ENCODE results near the gene ARRDC1. TPM values are rescaled to one million over a fixed set of nuclear protein-coding genes. Genes with fewer than 3 reads are reported as not detected.
"Not testable (repeated sequence)": the region's sequence is repeated elsewhere in the genome, so short reads cannot be mapped to it uniquely, and the experiment has no call there.

The ARRDC1 gene
- polyA plus RNA-seq, 3 donors from 2014 or later: 39.1 to 60.7 (median 57.3) TPM

DNA sequence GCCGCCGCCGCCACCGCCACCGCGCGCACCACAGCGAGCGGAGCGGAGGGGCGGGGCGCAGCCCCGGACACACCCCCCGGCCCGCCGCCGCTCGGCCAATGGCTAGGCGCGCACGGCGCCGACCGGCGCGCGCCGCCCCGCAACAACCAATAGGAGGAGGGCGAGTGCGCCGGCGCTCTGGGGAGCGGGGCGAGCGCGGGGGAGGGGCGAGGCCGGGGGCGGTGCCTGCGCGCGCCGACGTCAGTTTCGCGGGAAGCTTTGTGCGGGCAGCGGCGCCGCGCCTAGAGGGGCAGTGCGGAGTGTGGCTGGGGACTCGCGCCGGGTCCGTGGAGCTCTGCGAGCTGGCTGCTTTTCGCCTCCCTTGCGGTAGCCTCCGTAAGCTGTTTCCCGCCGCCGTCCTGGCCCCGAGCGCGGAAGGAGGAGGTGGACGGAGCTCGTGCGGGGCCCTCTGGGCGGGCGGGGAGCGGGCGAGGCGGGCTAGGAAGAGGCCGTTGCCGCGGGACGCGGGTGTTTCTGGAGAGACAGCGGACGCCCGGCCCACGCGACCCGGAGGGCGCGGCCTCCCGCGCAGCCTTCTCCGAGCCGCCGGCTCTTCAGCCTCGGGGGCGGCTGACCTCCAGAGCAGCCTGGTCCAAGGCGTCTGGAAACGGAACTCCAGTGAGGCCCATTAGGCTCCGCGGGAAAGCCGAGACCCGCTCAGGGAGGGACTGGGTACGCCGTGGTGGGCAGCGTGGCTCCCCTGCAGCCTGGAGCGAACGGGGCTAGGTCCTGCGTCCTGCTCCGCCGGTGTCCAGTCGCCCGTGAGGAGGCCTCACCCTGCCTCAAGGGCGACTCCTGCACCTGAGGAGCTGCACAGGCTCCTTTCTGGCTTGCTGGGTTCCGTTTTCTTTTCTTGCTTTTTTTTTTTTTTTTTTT lies 14.8 kb upstream of the ARRDC1 start, which contains the start of gene ZMYND19:
Gene ZMYND19, minus strand, starts transcription at position 44 of the 915 bp plus-strand sequence. CDS start 249 bp downstream, outside the sequence.
- Mint-ChIP-seq H3K27ac (peak within 1 kb of the TSS; percentile 90 to 97 (median 96)), H3K9me3 (no peaks in the 10 kb centered on the region)
- DNase-seq: peak; percentile 91 to 94 (median 93)

GRCh38 chr9:137592767-137593166 lies 12.7 kb upstream of the ARRDC1 start:
- H3K4me1 Mint-ChIP-seq: peaks cover 11% of the 10 kb centered on the region in 2 donors
- H3K9me3 Mint-ChIP-seq: no peaks in the 10 kb centered on the region
- no peak for DNase-seq
- no peak overlapping the region for H3K27ac Mint-ChIP-seq
- H3K4me3 Mint-ChIP-seq: peak overlapping the region in 4 of 5 donors; percentile 19 to 56 (median 42)
- peaks cover 0 to 13% (median 9%) of the 10 kb centered on the region in 3 donors for H3K27me3 Mint-ChIP-seq (ENCODE audit: low read depth in 3 of 3)
- H3K36me3 Mint-ChIP-seq: peaks cover 0 to 4% (median 3%) of the 10 kb centered on the region in 3 donors

More for the DNA sequence above, 14.8 kb upstream of the ARRDC1 start, which contains the start of gene ZMYND19:
- Mint-ChIP-seq H3K36me3 (peaks cover 0 to 12% (median 6%) of the 10 kb centered on the region in 3 donors), H3K4me3 (peak within 1 kb of the TSS; percentile 88 to 99 (median 97)), H3K4me1 (peaks cover 11% of the 10 kb centered on the region in 2 donors), H3K27me3 (ENCODE audit: low read depth in 3 of 3) (peaks cover 0 to 13% (median 9%) of the 10 kb centered on the region in 3 donors)

- peaks cover 0 to 13% (median 7%) of the 10 kb centered on the region in 3 donors for H3K27me3 Mint-ChIP-seq (ENCODE audit: low read depth in 3 of 3)
- H3K27ac Mint-ChIP-seq: no peak overlapping the region
- H3K9me3 Mint-ChIP-seq: no peaks in the 10 kb centered on the region
- no peak for DNase-seq
- peak overlapping the region in 4 of 5 donors; percentile 19 to 56 (median 42) for H3K4me3 Mint-ChIP-seq
- no peaks in the 10 kb centered on the region for H3K36me3 Mint-ChIP-seq
- peaks cover 8 to 11% of the 10 kb centered on the region in 2 donors for H3K4me1 Mint-ChIP-seq
Measured at GRCh38 chr9:137593176-137593575, 12.3 kb upstream of the ARRDC1 start.

- not testable (repeated sequence) for H3K4me3 Mint-ChIP-seq; H3K27me3 Mint-ChIP-seq (ENCODE audit: low read depth in 3 of 3); H3K27ac Mint-ChIP-seq; H3K36me3 Mint-ChIP-seq; DNase-seq; H3K9me3 Mint-ChIP-seq; H3K4me1 Mint-ChIP-seq
Measured at GRCh38 chr9:137596577-137596976, 8.9 kb upstream of the ARRDC1 start.

DNA sequence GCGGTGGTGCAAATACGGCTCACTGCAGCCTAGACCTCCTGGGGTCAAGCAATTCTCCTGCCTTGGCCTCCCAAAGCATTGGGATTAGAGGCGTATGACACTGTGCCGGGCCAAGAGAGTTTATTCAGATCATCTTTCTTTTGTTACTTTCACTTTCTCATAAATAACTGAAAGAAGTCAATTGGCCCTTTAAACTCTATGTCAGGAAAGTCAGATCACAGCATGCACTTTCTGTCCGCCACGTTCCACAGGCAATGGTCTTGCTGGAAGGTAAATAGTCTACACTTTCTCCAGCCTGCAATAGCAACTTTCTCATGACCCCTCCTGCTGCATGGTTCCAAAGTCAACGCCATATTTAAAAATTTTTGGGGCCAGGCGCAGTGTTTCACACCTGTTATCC lies 6.5 kb upstream of the ARRDC1 start:
- Mint-ChIP-seq H3K27me3 (ENCODE audit: low read depth in 3 of 3) (peaks cover 0 to 3% (median 2%) of the 10 kb centered on the region in 3 donors), H3K27ac (no peak overlapping the region), H3K9me3 (no peaks in the 10 kb centered on the region), H3K36me3 (no peaks in the 10 kb centered on the region), H3K4me3 (no peak overlapping the region), H3K4me1 (peaks cover 0 to 6% of the 10 kb centered on the region in 2 donors)
- no peak for DNase-seq

DNA sequence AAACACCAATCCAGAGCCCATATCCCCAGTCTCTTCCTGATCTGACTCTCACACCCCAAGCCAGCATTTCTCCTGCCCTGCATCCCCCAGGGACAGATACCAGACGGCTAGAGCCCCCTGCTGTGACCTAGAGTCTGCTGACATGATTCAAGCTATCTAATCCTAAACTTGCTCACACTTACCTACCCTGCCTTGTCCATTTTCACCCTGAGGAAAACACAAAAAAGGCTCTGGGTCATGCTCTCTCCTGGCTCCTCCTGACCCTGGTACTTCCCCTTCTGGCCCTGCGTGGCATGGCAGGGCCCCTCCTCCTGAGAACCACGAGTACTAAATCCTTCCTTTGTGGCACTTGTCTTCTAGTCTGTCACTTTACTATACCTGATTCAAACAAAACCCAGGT lies 2.8 kb upstream of the ARRDC1 start:
- Mint-ChIP-seq H3K4me3 (peak overlapping the region in 4 of 5 donors; percentile 8 to 61 (median 52)), H3K9me3 (no peaks in the 10 kb centered on the region), H3K27me3 (ENCODE audit: low read depth in 3 of 3) (peaks cover 0 to 2% (median 2%) of the 10 kb centered on the region in 3 donors), H3K36me3 (no peaks in the 10 kb centered on the region), H3K27ac (peak overlapping the region in 2 of 6 donors; percentile 29 to 78), H3K4me1 (peaks cover 14 to 20% of the 10 kb centered on the region in 2 donors)
- DNase-seq: no peak

GRCh38 chr9:137603879-137604278 lies 1.6 kb upstream of the ARRDC1 start:
- Mint-ChIP-seq H3K4me3 (peak overlapping the region; percentile 35 to 71 (median 57)), H3K36me3 (no peaks in the 10 kb centered on the region), H3K27ac (peak overlapping the region in 1 of 6 donors; percentile 40), H3K4me1 (peaks cover 21 to 23% of the 10 kb centered on the region in 2 donors), H3K9me3 (no peaks in the 10 kb centered on the region), H3K27me3 (ENCODE audit: low read depth in 3 of 3) (peaks cover 0 to 2% (median 2%) of the 10 kb centered on the region in 3 donors)
- DNase-seq: no peak

- DNase-seq: no peak
- peak overlapping the region in 1 of 6 donors; percentile 40 for H3K27ac Mint-ChIP-seq
- H3K36me3 Mint-ChIP-seq: no peaks in the 10 kb centered on the region
- H3K4me3 Mint-ChIP-seq: peak overlapping the region; percentile 35 to 71 (median 57)
- H3K27me3 Mint-ChIP-seq (ENCODE audit: low read depth in 3 of 3): peaks cover 0 to 2% (median 2%) of the 10 kb centered on the region in 3 donors
- peaks cover 21 to 24% of the 10 kb centered on the region in 2 donors for H3K4me1 Mint-ChIP-seq
- H3K9me3 Mint-ChIP-seq: no peaks in the 10 kb centered on the region
Measured at GRCh38 chr9:137604345-137605086, 970 bp upstream of the ARRDC1 start.

GRCh38 chr9:137606005-137606621 lies 627 bp downstream of the ARRDC1 start:
- Mint-ChIP-seq H3K9me3 (no peaks in the 10 kb centered on the region), H3K36me3 (no peaks in the 10 kb centered on the region), H3K27me3 (ENCODE audit: low read depth in 3 of 3) (peaks cover 0 to 2% (median 2%) of the 10 kb centered on the region in 3 donors), H3K4me3 (peak overlapping the region; percentile 75 to 86 (median 83)), H3K27ac (peak overlapping the region in 3 of 6 donors; percentile 56 to 75 (median 62)), H3K4me1 (peaks cover 21 to 24% of the 10 kb centered on the region in 2 donors)
- no peak for DNase-seq

DNA sequence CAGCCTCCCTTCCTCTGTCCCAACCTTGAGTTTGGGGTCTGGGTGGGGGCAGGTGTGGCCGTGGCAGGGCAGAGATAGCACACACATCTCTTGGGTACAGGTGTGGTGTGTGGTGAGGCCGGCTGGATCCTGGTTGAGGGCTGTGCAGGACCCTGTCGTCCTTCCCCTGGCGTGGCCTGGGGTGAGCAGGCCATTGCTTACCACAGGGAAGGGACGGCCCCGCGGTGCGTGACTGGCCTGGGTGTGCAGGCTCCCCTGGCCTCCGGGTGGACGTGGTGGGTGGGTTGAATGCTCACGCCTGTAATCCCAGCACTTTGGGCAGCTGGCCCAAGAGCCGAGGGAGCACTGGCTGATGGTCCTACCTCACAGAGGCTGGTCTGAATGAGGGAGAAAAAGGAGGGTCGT lies 1.2 kb downstream of the ARRDC1 start:
- Mint-ChIP-seq H3K36me3 (no peaks in the 10 kb centered on the region), H3K27me3 (ENCODE audit: low read depth in 3 of 3) (peaks cover 0 to 3% (median 2%) of the 10 kb centered on the region in 3 donors), H3K9me3 (no peaks in the 10 kb centered on the region), H3K4me1 (peaks cover 21 to 28% of the 10 kb centered on the region in 2 donors), H3K4me3 (peak overlapping the region; percentile 75 to 86 (median 83)), H3K27ac (peak overlapping the region in 4 of 6 donors; percentile 24 to 75 (median 52))
- DNase-seq: no peak

- Mint-ChIP-seq H3K27ac (peak overlapping the region in 3 of 6 donors; percentile 24 to 59 (median 45)), H3K4me3 (peak overlapping the region; percentile 75 to 86 (median 83)), H3K36me3 (no peaks in the 10 kb centered on the region), H3K27me3 (ENCODE audit: low read depth in 3 of 3) (peaks cover 0 to 4% (median 3%) of the 10 kb centered on the region in 3 donors), H3K9me3 (no peaks in the 10 kb centered on the region), H3K4me1 (peaks cover 21 to 32% of the 10 kb centered on the region in 2 donors)
- no peak for DNase-seq
Measured at GRCh38 chr9:137607141-137607857, 1.8 kb downstream of the ARRDC1 start.

DNA sequence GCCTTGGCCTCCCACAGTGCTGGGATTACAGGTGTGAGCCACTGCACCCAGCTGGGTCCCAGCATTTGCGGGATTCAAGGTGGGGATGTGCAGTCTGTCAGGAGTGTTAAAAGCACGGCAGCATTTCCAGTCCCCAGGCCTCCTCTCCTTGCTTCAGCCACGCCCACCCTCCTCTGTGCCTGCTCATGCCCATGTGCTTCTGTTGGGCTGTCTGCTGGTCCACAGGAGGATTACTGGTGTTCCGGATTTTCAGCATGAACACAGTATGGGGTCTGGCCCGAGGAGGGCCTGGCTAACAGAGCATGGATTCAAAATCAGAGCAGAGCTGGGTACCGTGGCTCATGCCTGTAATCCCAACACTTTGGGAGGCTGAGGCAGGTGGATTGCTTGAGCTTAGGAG lies 5.5 kb downstream of the ARRDC1 start:
- Mint-ChIP-seq H3K27ac (no peak overlapping the region), H3K27me3 (ENCODE audit: low read depth in 3 of 3) (peaks cover 0 to 2% (median 2%) of the 10 kb centered on the region in 3 donors), H3K36me3 (no peaks in the 10 kb centered on the region), H3K9me3 (no peaks in the 10 kb centered on the region), H3K4me1 (peaks cover 15 to 36% of the 10 kb centered on the region in 2 donors), H3K4me3 (no peak overlapping the region)
- no peak for DNase-seq

All from immature natural killer cell (primary cell).